IMR-90 (cell line): Measurements from ENCODE around the gene DTNA. TPM values are rescaled to one million over a fixed set of nuclear protein-coding genes. Genes with fewer than 3 reads are reported as not detected.

ENCODE experiments used
- ATAC-seq: fragments of 200-7000 bp; cut with Tn5 transposase; 2 replicates; pipeline ENCODE4 v1.9.1; 2020; ENCODE audit warnings: low read depth, mild to moderate bottlenecking, moderate library complexity
- BruUV-seq: library from RNA; stranded (reverse); fragments of 400-500 nt; replicated peaks from 2 replicates; lab custom pipeline; 2021; lab: Mats Ljungman, UMichigan
- CTCF ChIA-PET: fragments of 300-600 bp; formaldehyde crosslinking; extraction: SDS; loops from one replicate; lab custom pipeline; 2021; ENCODE audit warnings: antibody characterized with exemption; lab: Yijun Ruan, JAX
- POLR2A ChIA-PET: fragments of 300-600 bp; sonication (Branson Sonifier 250); formaldehyde crosslinking; loops from one replicate; lab custom pipeline; 2022; ENCODE audit warnings: antibody characterized with exemption; ENCODE audit not compliant: unreplicated experiment; lab: Charles Lee
- DNase-seq: peaks from one replicate; pipeline ENCODE4 v3.0.0; 2013
- H2AFZ ChIP-seq: replicated peaks from 2 replicates; pipeline ENCODE3; 2013; ENCODE audit warnings: low read length, mild to moderate bottlenecking; ENCODE audit not compliant: poor library complexity
- H2AK5ac ChIP-seq: 2 replicates; pipeline ENCODE4 v1.6.1; 2013; ENCODE audit warnings: low read depth, low read length, inconsistent platforms
- H2AK9ac ChIP-seq: replicated peaks from 2 replicates; pipeline ENCODE3; 2013; ENCODE audit warnings: mild to moderate bottlenecking, low read depth, low read length, moderate library complexity; ENCODE audit not compliant: poor library complexity
- H2BK120ac ChIP-seq: 2 replicates; pipeline ENCODE4 v1.6.1; 2013; ENCODE audit warnings: low read depth, low read length, inconsistent platforms
- H2BK15ac ChIP-seq: 3 replicates; pipeline ENCODE4 v1.6.1; 2013; ENCODE audit warnings: low read depth, low read length, inconsistent platforms
- H2BK20ac ChIP-seq: 2 replicates; pipeline ENCODE4 v1.6.1; 2013; ENCODE audit warnings: low read depth, mild to moderate bottlenecking, inconsistent platforms, low read length, moderate library complexity
- H2BK5ac ChIP-seq: 2 replicates; pipeline ENCODE4 v1.6.1; 2013; ENCODE audit warnings: mild to moderate bottlenecking, low read depth, low read length, inconsistent platforms; ENCODE audit not compliant: poor library complexity, severe bottlenecking
- H3K14ac ChIP-seq: replicated peaks from 2 replicates; pipeline ENCODE4 v1.6.1; 2013; ENCODE audit warnings: low read depth, low read length, inconsistent platforms
- H3K18ac ChIP-seq: 2 replicates; pipeline ENCODE4 v1.6.1; 2013; ENCODE audit warnings: low read depth, low read length, control low read depth
- H3K23ac ChIP-seq: 2 replicates; pipeline ENCODE4 v1.6.1; 2013; ENCODE audit warnings: low read depth, low read length, inconsistent platforms
- H3K27ac ChIP-seq: 2 replicates; pipeline ENCODE4 v1.5.1; 2013; ENCODE audit warnings: mild to moderate bottlenecking, control low read depth, low read length; ENCODE audit not compliant: insufficient read depth
- H3K27me3 ChIP-seq: 2 replicates; pipeline ENCODE4 v1.6.1; 2013; ENCODE audit warnings: low read length; ENCODE audit not compliant: control insufficient read depth, insufficient read depth
- H3K36me3 ChIP-seq: 2 replicates; pipeline ENCODE4 v1.6.1; 2013; ENCODE audit warnings: low read length, mixed read lengths; ENCODE audit not compliant: control insufficient read depth, insufficient read depth
- H3K4ac ChIP-seq: 2 replicates; pipeline ENCODE4 v1.6.1; 2013; ENCODE audit warnings: low read depth, low read length, inconsistent platforms
- H3K4me1 ChIP-seq: 2 replicates; pipeline ENCODE4 v1.6.1; 2013; ENCODE audit warnings: low read length, mixed read lengths; ENCODE audit not compliant: control insufficient read depth, insufficient read depth
- H3K4me2 ChIP-seq: 2 replicates; pipeline ENCODE4 v1.6.1; 2013; ENCODE audit warnings: low read depth, mild to moderate bottlenecking, control low read depth, low read length, moderate library complexity
- H3K4me3 ChIP-seq: 2 replicates; pipeline ENCODE4 v1.5.1; 2013; ENCODE audit warnings: low read depth, mild to moderate bottlenecking, control low read depth, low read length, moderate library complexity; ENCODE audit not compliant: insufficient read depth
- H3K56ac ChIP-seq: 2 replicates; pipeline ENCODE4 v1.6.1; 2013; ENCODE audit warnings: low read length, inconsistent platforms; ENCODE audit not compliant: insufficient read depth; ENCODE audit errors: extremely low read depth
- H3K79me1 ChIP-seq, 2 experiments: 2 replicates each; pipeline ENCODE4 v1.6.1; 2013; ENCODE audit warnings: low read length in 2 of 2, inconsistent platforms in 1 of 2, low read depth in 1 of 2
- H3K9ac ChIP-seq: 2 replicates; pipeline ENCODE4 v1.6.1; 2013; ENCODE audit warnings: low read depth, low read length, control low read depth
- H3K9me1 ChIP-seq: 2 replicates; pipeline ENCODE4 v1.6.1; 2013; ENCODE audit warnings: low read length, inconsistent platforms; ENCODE audit not compliant: insufficient read depth
- H3K9me3 ChIP-seq: 2 replicates; pipeline ENCODE4 v1.6.1; 2013; ENCODE audit warnings: low read length; ENCODE audit not compliant: control insufficient read depth, insufficient read depth
- H4K20me1 ChIP-seq: 2 replicates; pipeline ENCODE4 v1.6.1; 2013; ENCODE audit warnings: low read length, inconsistent platforms; ENCODE audit not compliant: insufficient read depth
- H4K5ac ChIP-seq: 2 replicates; pipeline ENCODE4 v1.6.1; 2013; ENCODE audit warnings: mild to moderate bottlenecking, low read depth, low read length, control low read depth
- H4K8ac ChIP-seq, 2 experiments: 2 replicates each; pipeline ENCODE4 v1.6.1; 2013; ENCODE audit warnings: low read depth in 2 of 2, low read length in 2 of 2, control low read depth in 1 of 2, inconsistent platforms in 1 of 2
- H4K91ac ChIP-seq: 2 replicates; pipeline ENCODE4 v1.6.1; 2013; ENCODE audit warnings: low read depth, low read length, inconsistent platforms; ENCODE audit not compliant: insufficient read depth
- BHLHE40 ChIP-seq: fragments of 150-350 bp; IDR thresholded peaks from 2 replicates; pipeline ENCODE4 v1.6.1; 2016; ENCODE audit warnings: mild to moderate bottlenecking, low read depth, low read length
- CEBPB ChIP-seq: IDR thresholded peaks from 2 replicates; pipeline ENCODE4 v1.6.1; 2012; ENCODE audit warnings: low read depth, low read length, improper control_type of control experiment
- CHD1 ChIP-seq: IDR thresholded peaks from 2 replicates; pipeline ENCODE4 v1.6.1; 2012; ENCODE audit warnings: low read depth, low read length, improper control_type of control experiment
- CTCF ChIP-seq: conservative IDR thresholded peaks from 2 replicates; pipeline ENCODE4 v1.5.1; 2012; ENCODE audit warnings: mild to moderate bottlenecking, low read depth, low read length, improper control_type of control experiment
- ELK1 ChIP-seq: fragments of 150-350 bp; IDR thresholded peaks from 2 replicates; pipeline ENCODE4 v1.6.1; 2016; ENCODE audit warnings: low read depth, mild to moderate bottlenecking, low read length, moderate library complexity, borderline replicate concordance
- FOS ChIP-seq: fragments of 150-350 bp; IDR thresholded peaks from 2 replicates; pipeline ENCODE4 v1.6.1; 2016; ENCODE audit warnings: low read depth, low read length
- MAFK ChIP-seq: IDR thresholded peaks from 2 replicates; pipeline ENCODE4 v1.6.1; 2012; ENCODE audit warnings: low read depth, low read length, improper control_type of control experiment
- MAZ ChIP-seq: IDR thresholded peaks from 2 replicates; pipeline ENCODE4 v1.6.1; 2012; ENCODE audit warnings: low read depth, mild to moderate bottlenecking, low read length, improper control_type of control experiment, moderate library complexity, borderline replicate concordance
- MXI1 ChIP-seq: IDR thresholded peaks from 2 replicates; pipeline ENCODE4 v1.6.1; 2012; ENCODE audit warnings: low read depth, mild to moderate bottlenecking, low read length, moderate library complexity, borderline replicate concordance
- NFE2L2 ChIP-seq: fragments of 150-350 bp; IDR thresholded peaks from 2 replicates; pipeline ENCODE4 v1.6.1; 2016; ENCODE audit warnings: low read depth, mild to moderate bottlenecking, low read length
- POLR2A ChIP-seq: IDR thresholded peaks from 2 replicates; pipeline ENCODE4 v1.6.1; 2012; ENCODE audit warnings: mild to moderate bottlenecking, low read depth, low read length
- RAD21 ChIP-seq: IDR thresholded peaks from 2 replicates; pipeline ENCODE4 v1.6.1; 2012; ENCODE audit warnings: low read length, improper control_type of control experiment
- RCOR1 ChIP-seq: IDR thresholded peaks from 2 replicates; pipeline ENCODE4 v1.6.1; 2012; ENCODE audit warnings: mild to moderate bottlenecking, low read length, improper control_type of control experiment; ENCODE audit not compliant: insufficient replicate concordance
- RFX5 ChIP-seq: IDR thresholded peaks from 2 replicates; pipeline ENCODE4 v1.8.0; 2012; ENCODE audit warnings: low read depth, mild to moderate bottlenecking, low read length, moderate library complexity
- SMC3 ChIP-seq: fragments of 150-350 bp; IDR thresholded peaks from 2 replicates; pipeline ENCODE4 v1.6.1; 2016; ENCODE audit warnings: low read depth, mild to moderate bottlenecking, antibody characterized with exemption, low read length, moderate library complexity
- USF2 ChIP-seq: fragments of 150-350 bp; IDR thresholded peaks from 2 replicates; pipeline ENCODE4 v1.6.1; 2017; ENCODE audit warnings: mild to moderate bottlenecking, antibody characterized with exemption, low read length, low read depth
- WGBS, 2 experiments: methylation state at CpG; one replicate each; pipeline versions ENCODE4 v1.1.5 to v1.1.7; 2013; ENCODE audit warnings: missing lambda C conversion rate in 2 of 2; ENCODE audit not compliant: insufficient read length in 1 of 2; ENCODE audit errors: extremely low coverage in 2 of 2; 5-methylcytosine and 5-hydroxymethylcytosine counted together
- dilution Hi-C: fragments of 300-500 bp; cut with HindIII; formaldehyde crosslinking; loops from one replicate; pipeline ENCODE4 v1.14.3; 2018; ENCODE audit warnings: low sequenced_read_pairs; ENCODE audit not compliant: unreplicated experiment
- in situ Hi-C: fragments of 300-500 bp; cut with MboI; formaldehyde crosslinking; loops from 3 replicates; pipeline ENCODE4 v1.14.3; 2019; ENCODE audit warnings: low sequenced_read_pairs, inconsistent platforms, mixed read lengths
- intact Hi-C: fragments of 100-400 bp; cut with micrococcal nuclease; formaldehyde crosslinking; loops from 2 replicates; pipeline ENCODE4 v1.10.0; 2022
- polyA plus RNA-seq, 3 experiments: library from polyadenylated mRNA; depleted of rRNA; stranded (reverse); fragments of >200 nt; gene quantifications; 2 replicates each; pipeline ENCODE4 v1.2.3, GENCODE V29; 2012; ENCODE audit warnings: low replicate concordance in 1 of 3
- total RNA-seq: library from RNA; depleted of rRNA; stranded (reverse); fragments of >200 nt; gene quantifications from 2 replicates; pipeline ENCODE4 v1.2.3, GENCODE V29; 2012

DTNA gene
- total and polyA plus RNA-seq, 2 of the 4 experiments (the other 2 are of a cell fraction), result 9.5 to 10.8 TPM

- no peak overlapping the region for H3K4me2 ChIP-seq
- ChIA-PET CTCF (no interaction called here), POLR2A (interaction anchor here (0.6 to 0.7 kb wide), 2 partner anchors 23 to 1566 kb away, joined by 3 to 12 read pairs; no protein-coding TSS in a partner anchor)
- no peak overlapping the region for H2BK5ac ChIP-seq
- H3K9me1 ChIP-seq, result no peaks in the 10 kb centered on the region; the same call in 1 of the 2 replicates
- no peaks in the 10 kb centered on the region for H4K20me1 ChIP-seq
- H3K36me3 ChIP-seq, result no peaks in the 10 kb centered on the region
- no peak overlapping the region for H2AFZ ChIP-seq
- BruUV-seq, result no TSS peak
- H3K14ac ChIP-seq, result no peak overlapping the region
- no peak overlapping the region for H3K18ac ChIP-seq
- H4K8ac ChIP-seq, result no peak overlapping the region
- intact Hi-C loops (no loop called here), dilution Hi-C loops (no loop called here), in situ Hi-C loops (no loop called here)
- no peaks in the 10 kb centered on the region for H3K9me3 ChIP-seq
- H3K23ac ChIP-seq, result no peak overlapping the region
- no CpG with 5 or more reads among the region's 5 CpGs for WGBS, 2 experiments
- no peak overlapping the region for H4K5ac ChIP-seq
- H2AK9ac ChIP-seq, result no peak overlapping the region
- ATAC-seq (no peak), DNase-seq (no peak)
- TF ChIP-seq CHD1, result no peak
- no peak for TF ChIP-seq MAZ
- no peak for TF ChIP-seq RCOR1
- no peak for TF ChIP-seq CTCF
- TF ChIP-seq ELK1, result no peak
- TF ChIP-seq CEBPB, result no peak
- TF ChIP-seq USF2, result no peak
- no peak for TF ChIP-seq MXI1
- TF ChIP-seq POLR2A, result no peak
- TF ChIP-seq RAD21, result no peak
- no peak for TF ChIP-seq FOS
- TF ChIP-seq SMC3, result no peak
- no peak for TF ChIP-seq BHLHE40
- no peak for TF ChIP-seq NFE2L2
- no peak for TF ChIP-seq MAFK
- TF ChIP-seq RFX5, result no peak
- no peaks in the 10 kb centered on the region for H3K27me3 ChIP-seq
- H3K79me1 ChIP-seq, result no peaks in the 10 kb centered on the region
- no peak overlapping the region for H3K9ac ChIP-seq
- H2AK5ac ChIP-seq, result no peak overlapping the region
- no peak overlapping the region for H3K27ac ChIP-seq
- no peak overlapping the region for H2BK15ac ChIP-seq
- H4K91ac ChIP-seq, result no peak overlapping the region
- H3K4ac ChIP-seq, result no peak overlapping the region
- H3K4me1 ChIP-seq, result peaks cover 3% of the 10 kb centered on the region; the same call in 1 of the 2 replicates
- no peak overlapping the region for H2BK20ac ChIP-seq
- no peak overlapping the region for H3K4me3 ChIP-seq
- H3K56ac ChIP-seq, result no peak overlapping the region
- H2BK120ac ChIP-seq, result no peak overlapping the region
These were observed 208.8 kb downstream of the DTNA start for GRCh38 chr18:34918856-34919255.
